HG03045 (cell line): Measurements from ENCODE around the gene PRSS23.
"Not testable (repeated sequence)": the region's sequence is repeated elsewhere in the genome, so short reads cannot be mapped to it uniquely, and the experiment has no call there.

Experiments
- ATAC-seq: cut with Tn5 transposase; IDR thresholded peaks from one replicate; pipeline ENCODE4 v1.9.1; 2021; ENCODE audit warnings: mild to moderate bottlenecking, moderate library complexity; ENCODE audit not compliant: unreplicated experiment

Gene PRSS23, protein sequence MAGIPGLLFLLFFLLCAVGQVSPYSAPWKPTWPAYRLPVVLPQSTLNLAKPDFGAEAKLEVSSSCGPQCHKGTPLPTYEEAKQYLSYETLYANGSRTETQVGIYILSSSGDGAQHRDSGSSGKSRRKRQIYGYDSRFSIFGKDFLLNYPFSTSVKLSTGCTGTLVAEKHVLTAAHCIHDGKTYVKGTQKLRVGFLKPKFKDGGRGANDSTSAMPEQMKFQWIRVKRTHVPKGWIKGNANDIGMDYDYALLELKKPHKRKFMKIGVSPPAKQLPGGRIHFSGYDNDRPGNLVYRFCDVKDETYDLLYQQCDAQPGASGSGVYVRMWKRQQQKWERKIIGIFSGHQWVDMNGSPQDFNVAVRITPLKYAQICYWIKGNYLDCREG

DNA sequence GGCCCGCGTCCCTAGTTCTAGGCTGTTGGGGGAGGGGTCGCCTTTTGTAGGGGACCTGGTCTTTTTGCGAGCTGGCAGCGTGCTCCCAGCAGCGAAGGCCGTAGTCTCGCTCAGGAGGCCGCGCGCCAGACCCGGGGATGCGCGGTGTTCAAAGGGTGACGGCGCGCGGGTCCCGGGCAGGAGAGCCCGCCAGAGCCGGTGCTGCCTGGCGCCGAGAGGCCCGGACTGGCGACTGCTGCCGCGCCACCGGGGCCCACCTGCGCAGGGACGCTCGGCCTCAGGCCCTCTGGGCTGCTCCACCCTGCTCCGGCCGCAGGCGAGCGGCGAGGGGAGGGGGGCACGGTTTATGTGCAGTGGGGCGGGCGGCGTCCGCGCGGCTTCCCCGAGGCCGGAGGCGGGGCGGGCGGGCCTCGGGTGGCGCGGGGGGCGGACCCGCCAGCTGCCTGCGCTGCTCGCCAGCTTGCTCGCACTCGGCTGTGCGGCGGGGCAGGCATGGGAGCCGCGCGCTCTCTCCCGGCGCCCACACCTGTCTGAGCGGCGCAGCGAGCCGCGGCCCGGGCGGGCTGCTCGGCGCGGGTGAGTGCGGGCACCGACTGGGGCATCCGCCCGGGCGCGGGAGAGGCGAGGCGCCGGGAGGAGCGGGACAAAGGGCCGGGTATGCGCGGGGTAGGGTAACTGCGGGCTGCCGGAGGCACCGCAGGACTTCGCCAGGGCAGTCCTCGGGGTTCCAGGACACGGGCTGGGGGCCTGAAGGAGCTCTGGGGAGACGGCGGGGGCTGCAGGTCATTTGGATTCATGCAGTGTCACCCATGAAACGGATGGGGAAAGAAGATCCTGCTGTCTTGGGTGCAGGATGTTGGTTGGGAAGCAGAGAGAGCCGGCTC is at the start of gene PRSS23:
PRSS23 (plus strand) TSS at position 467 of the 884 bp plus-strand sequence. CDS start 7,102 bp downstream, outside the sequence.
- ATAC-seq, result peak; percentile 50

DNA sequence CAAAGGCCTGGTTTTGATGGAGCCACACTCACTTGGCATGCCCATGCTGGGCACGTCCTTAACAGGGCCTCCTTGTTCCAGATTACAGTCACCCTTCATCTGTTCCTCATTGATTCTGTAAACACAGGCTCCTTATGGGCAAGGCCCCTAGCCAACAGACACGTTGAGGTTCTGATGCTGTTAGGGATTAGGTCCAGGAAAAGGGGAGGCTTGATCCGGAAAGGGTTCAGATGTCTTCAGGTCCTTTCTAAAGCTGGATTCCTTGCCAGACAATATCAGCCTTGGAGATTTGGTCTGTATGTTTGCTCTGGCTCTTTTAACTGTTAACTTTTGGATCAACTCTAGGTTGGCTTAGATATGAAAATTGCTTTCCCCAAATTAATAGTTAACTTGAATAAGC is 46.9 kb upstream of the PRSS23 start:
- ATAC-seq, result no peak

DNA sequence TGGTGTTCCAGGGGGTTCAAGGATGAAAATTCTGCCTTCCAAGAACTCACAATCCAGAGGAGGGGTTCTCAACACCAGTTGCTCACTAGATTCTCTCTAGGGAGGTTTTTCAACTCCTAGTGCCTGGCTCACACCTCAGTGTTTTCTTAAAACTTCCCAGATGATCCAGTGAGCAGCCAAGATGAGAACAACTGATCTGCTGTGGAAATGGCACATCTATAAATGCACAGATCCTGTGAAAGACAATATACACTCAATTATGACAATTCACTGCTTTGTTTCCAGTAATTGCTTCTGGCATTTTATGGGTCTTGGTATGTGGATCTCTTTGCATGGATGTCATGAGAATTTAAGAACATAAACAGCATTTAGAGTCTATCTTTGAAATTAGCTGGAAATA is 45.2 kb upstream of the PRSS23 start:
- ATAC-seq, result no peak

DNA sequence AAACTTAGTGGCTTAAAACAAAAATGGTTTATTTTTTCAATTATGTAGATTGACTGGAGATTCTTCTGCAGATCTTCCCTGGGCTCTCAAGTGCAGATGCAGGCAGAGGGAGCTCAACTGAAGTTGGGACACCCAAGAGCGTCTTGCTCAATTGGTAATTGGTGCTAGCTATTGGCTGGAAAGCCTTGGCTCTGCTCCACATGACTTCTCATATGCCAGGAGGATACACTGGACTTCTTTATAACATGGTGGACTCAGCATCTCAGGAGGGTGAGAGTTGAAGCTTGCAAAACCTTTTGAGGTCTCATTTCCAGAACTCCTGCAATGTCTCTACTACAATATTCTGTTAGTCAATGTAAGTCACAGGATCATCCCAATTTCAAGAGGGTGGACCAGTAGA is 42.2 kb upstream of the PRSS23 start:
- no peak for ATAC-seq

DNA sequence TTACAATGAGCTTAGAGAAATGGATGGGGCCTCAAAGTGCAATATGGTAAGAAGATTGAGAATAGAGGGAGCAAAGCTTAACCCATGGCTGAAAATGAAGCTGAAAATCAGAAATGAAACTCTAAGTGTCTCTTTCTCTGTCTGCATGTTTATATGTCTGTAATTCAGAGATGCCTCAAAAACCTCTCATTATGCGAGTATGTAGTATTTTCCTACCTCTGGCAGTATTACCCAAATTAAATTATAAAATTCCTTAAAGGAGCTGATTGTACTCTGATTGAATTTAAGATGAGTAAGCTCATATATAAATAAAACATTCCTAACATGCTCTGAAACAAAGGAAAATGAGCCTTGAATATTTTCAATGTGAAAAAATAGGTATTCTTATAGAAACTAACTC is 39.8 kb upstream of the PRSS23 start:
- no peak for ATAC-seq

DNA sequence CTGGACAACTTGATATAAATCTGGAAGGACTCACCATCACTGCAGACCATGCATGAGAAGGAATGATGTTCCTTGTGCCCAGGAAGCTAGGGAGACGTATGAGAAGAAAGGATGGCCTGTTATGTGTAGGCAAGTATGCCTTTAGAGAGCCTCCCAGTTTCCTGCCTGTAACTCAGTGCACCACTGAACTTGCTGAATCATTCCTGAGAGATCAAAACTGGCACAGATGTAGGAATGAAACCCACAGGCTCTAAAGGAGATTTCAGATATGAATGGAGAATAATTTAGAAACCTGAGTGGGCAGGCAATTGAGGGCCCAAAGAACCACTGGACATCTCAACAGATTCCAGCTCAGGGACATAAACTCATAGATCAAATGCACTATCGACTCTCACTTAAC is 38.4 kb upstream of the PRSS23 start:
- ATAC-seq, result no peak

DNA sequence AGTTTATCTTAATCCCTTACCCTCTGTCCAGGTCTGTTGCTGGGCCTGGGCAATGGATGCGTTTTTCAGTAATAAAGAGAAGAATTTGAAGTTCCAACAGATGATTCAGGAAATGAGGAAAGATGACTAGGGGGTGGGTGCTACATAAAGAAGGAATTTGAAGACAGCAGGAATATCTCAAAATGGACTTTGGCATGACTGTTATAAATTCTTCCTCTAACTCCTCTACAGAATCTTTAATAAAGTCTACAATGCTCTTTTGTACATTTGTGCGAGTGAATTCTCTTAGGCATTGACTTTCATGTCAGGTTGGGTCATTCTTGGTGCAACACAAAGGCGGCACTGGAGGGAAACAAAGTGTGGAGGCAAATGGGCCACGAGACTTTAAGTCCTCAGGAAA is 35.1 kb upstream of the PRSS23 start:
- no peak for ATAC-seq

DNA sequence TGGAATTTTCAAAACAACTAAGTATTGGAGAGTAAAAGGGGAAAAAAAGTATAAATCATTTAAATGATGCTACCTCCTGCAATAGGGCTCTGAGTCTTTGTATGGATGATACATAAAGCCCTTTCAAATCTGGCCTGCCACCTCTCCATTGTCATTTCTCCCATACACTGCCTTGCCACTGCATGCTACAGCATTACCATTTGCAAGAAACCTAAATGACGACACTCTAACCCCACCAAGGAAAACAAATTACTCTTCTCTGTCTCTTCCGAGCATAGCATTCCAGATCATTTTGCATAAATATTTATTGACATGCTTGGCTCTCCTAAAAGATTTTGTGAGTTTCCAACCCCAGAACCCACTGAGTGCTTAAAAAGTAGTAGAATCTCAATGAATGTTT is 34.5 kb upstream of the PRSS23 start:
- ATAC-seq, result no peak

DNA sequence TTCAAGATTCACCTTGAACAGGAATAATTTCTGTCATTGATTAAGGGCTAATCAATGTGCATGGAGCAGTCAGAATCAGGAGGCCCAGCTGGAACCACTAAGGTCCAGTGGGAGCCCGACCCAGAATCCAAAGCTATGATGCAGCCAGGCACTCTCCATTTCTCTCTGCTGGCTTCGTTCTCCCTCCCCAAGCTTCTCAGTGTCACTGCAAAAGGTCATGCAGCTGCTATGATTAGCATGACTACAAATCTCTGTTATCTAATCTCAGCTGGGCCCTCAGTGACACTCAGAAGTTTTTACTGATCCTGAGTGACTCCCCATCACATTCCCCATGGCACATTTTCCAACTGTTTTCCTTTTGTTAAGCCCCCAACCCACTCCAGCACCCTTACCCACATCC is 31.1 kb upstream of the PRSS23 start:
- ATAC-seq, result no peak

DNA sequence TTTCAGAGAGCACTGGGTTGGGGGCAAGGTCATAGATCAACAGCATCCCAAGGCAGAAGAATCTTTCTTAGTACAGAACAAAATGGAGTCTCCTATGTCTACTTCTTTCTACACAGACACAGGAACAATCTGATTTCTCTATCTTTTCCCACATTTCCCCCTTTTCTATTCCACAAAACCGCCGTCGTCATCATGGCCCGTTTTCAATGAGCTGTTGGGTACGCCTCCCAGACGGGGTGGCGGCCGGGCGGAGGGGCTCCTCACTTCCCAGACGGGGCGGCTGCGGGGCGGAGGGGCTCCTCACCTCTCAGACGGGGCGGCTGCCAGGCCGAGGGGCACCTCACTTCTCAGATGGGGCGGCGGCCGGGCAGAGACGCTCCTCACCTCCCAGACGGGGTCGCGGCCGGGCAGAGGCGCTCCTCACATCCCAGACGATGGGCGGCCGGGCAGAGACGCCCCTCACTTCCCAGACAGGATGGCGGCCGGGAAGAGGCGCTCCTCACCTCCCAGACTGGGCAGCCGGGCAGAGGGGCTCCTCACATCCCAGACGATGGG is 29.8 kb upstream of the PRSS23 start:
- ATAC-seq, result not testable (repeated sequence)

DNA sequence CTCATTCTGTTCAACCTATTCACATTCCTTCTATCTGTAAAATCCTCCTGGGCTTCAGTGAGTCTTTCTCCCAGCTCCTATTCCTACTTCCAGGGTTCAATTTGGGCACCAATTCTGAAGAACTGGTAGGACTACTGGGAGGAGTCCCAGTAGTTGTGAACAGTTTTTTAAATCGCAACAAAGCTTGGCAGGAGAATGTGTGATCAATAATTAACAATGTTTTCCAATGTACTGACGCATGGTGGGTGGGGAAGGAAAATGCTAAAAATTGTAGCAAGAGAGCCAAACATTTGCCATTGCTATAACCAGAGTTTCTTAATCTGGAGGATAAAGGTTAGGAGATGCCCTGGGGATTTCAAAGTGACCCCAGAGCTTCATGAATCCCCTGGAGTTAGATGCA is 27.3 kb upstream of the PRSS23 start:
- no peak for ATAC-seq

DNA sequence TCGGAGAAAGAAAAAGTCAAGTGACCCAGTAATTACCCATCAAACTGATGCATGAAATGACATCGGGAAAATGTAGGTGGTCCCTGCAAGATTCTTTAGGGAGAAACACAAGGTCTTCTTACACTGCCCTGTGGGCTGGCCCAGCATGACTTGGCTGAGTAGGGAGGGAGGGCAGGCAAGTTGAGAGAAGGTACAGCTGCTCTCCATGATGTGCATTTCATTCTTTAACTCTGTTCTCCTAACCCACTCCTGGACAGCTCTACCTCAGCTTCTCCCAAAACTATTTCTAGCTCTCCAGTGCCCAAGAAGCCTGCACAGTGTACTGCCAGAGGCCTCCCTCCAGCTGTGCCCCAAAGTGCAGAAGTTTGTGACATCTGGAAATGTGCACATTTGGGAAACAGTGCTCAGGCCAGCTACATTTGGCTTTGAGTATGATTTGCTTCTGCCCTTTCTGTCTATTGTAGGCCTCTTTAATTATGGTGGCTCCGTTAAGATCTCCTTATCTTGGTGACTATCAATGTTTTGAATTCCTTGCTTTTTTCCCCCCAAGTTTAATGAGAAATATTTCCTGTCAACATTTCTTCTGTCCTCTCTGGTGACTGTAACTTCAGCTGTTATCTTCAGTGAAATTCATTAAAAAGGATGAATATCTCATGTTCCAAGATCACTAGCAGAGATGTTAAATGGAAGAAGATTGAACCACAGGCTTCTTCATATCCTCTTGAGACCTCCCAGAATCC is 26.7 kb upstream of the PRSS23 start:
- no peak for ATAC-seq

DNA sequence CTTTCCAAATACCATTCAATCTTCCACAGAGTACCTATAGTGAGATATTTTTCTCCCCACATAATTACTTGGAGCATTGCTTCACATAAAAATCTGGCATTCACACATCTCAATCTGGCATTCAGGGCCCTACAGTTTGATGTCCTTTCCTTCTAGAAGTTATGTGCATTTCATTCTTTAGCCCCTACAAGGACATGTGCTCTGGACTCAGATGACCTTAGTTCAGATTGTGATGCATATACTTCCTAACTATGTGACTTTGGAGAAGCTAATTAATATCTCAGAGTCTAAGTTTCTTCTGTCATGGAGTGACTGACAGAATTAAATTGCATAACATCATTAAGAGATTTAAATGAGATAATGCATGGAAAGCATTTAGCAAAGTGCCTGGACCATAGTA is 25.9 kb upstream of the PRSS23 start:
- no peak for ATAC-seq

DNA sequence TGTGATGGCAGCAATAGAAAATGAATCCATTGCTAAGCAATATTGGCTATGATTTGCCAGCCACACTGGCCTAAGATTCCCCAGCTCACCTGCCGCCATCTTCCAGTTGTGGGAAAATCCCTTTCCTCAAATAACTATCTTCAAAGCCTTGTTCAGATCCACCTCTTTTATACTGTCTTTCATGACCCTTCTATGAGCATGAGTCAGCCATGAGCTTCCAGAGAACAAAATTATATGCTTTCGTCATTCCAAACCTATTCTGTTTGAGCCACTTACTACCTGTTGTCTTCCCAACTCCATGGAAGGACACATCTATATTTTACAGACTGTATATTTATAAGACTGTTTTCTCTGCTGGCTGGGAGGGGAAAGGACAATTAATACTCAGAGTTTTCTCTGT is 25.0 kb upstream of the PRSS23 start:
- ATAC-seq, result no peak

DNA sequence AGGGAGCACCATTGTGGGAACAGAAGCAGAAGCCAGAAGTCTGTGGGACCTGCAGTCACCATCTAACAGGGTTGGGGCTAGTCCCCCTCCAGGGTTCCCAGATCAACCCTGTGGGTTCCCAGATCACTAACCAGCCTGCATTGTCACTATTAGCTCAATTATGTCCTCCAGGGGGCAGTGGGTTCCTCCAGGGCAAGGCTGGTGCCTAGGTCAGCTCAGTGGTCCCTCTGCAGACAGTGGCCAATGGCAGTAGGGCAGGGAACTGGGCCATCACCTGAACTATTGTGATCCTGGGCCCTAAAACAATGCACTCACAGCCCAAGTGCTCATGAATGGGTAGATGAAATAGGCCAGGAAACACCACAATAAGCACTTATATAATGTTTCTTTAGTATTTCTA is 18.8 kb upstream of the PRSS23 start:
- ATAC-seq, result no peak

DNA sequence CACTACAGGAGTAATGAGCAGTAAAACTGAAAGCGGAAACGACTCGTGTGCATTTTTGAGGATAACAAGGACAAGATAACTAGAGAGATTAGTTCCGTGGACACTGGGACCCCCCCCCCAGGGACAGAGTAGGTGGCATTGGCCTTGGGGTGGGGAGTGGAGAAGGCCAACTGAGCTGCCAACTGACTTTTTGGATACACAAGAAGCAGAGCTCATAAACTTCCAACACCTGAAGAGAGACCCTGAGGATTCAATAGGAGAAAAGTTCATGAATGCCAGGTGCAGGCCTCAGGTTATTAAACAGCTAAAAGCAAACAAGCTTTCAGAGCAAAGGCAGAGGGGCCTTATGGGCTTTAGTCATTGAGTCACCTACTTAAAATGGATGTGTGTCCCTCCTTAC is 17.6 kb upstream of the PRSS23 start:
- no peak for ATAC-seq

DNA sequence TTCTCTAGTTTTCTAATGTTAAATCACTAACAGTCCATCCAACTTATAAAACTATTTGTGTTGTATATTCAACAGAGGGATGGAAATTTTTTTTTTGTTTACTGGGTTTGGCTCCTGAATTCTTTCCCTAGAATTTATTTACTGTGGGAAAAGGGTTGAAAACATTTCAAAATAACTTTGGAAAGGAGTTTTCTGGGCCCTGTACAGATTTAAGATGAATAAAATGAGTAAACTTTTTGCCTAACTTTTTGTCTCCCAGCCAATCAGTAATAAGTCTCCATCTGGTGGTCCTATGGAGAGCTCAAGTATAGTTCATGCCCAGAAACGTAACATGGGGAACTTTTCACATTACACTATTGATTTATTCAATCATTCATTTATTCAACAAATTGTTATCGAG is 16.7 kb upstream of the PRSS23 start:
- ATAC-seq, result no peak

DNA sequence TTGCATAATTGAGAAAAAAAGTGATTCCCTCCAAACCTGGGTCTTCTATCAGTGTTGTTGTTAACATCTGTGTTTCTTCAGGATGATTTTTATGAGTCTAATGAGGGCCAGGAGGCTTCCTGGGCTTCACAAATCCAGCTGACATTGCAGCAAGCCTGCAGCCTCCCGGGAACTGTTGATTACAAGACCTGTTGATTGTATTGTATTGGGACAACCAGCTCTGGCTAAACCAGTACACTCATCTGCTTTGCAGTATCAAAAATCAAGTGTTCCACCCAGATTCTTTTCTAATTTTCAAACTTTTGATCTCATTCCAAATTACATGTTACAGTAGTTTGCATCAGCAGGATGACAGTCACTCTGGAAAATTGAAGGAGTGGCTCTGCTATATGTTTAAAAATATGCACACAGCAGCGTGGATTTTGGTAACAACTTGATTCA is 16.1 kb upstream of the PRSS23 start:
- no peak for ATAC-seq

DNA sequence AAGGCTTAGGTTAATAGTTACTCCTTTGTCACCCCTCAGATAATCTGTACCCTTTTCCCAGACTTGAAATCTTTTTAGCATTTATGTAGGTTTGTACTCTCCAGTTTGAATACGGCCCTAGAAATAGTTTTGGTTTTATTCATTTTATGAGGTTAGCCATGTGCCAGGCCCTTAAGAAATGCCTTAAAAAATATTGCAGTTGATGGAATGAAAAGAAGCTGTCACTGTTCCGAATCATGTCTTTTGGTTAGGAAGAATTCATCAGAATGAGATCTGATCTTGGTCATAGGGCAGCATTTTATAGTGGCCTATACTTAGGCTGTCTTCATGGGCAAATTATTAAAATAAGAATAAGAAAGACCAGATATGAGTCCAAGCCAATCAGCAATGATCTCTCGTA is 14.8 kb upstream of the PRSS23 start:
- ATAC-seq, result no peak

DNA sequence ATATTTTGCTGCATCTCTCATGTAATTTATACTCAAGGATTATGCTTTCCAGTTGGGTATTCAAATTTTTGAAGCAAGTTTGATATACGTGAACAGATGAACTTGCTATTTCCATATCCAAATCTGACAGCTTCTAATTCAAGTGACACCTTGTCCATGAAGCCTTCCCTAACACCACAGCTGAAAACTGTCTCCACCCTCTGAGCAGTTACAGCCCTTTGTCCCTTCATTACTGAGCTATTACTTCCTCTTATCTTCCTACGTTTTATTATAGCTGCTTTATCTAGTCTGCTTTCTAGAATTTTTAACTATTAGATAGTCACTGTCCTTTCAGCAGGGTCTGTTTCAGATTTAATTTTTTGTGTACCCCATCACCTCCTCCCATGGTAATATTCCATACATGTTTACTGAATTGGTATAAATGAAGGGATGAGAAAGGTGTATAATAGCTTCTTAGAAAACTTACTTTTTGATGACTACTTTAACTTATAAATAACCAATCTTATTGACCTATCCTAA is 13.3 kb upstream of the PRSS23 start:
- ATAC-seq, result no peak

DNA sequence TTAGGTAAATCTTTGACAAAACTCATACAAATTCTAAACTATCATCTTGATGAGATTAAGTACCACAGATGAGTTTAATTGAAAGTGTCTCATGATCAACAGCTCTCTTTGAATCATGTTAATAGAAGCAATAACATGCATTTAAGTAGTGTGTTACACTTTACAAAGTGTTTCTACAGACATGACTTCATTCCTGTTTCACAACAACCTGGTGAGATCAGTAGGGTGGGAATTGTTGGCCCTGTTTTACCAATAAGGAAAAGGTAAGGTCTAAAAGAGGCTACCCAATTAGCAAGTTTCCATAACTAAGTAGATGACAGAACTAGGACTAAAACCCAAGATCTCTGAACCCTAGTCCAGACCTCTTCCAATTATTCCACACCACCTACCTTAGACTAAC is 12.7 kb upstream of the PRSS23 start:
- ATAC-seq, result no peak
